K562 (cell line): ENCODE results near the gene CDCA4. TPM values are rescaled to one million over a fixed set of nuclear protein-coding genes. Genes with fewer than 3 reads are reported as not detected.

Source experiments
- CHD7 ChIP-seq: fragments of 200-600 bp; sonication (generic); IDR thresholded peaks from one replicate; pipeline ENCODE4 v1.6.1; 2012; ENCODE audit warnings: mild to moderate bottlenecking, low read depth, low read length, inconsistent platforms
- PYGO2 ChIP-seq: fragments of 450-650 bp; IDR thresholded peaks from 2 replicates; pipeline ENCODE4 v1.6.1; 2016; ENCODE audit warnings: mild to moderate bottlenecking, missing genetic modification characterization, moderate library complexity, missing compliant biosample characterization
- RBM34 ChIP-seq: fragments of 200-400 bp; formaldehyde crosslinking; IDR thresholded peaks from 2 replicates; pipeline ENCODE4 v1.6.1; 2018; ENCODE audit warnings: low read length, borderline replicate concordance; ENCODE audit not compliant: insufficient read depth
- TOE1 ChIP-seq, 2 experiments: fragments of 450-650 bp in 1 of 2; sonication (generic) in 1 of 2; formaldehyde crosslinking in 1 of 2; IDR thresholded peaks; 2 replicates each; pipeline versions ENCODE4 v1.7.1 to v1.8.0; 2016 to 2022; ENCODE audit warnings: borderline replicate concordance in 2 of 2, mild to moderate bottlenecking in 2 of 2, antibody characterized with exemption in 1 of 2, inconsistent platforms in 1 of 2, low read depth in 1 of 2, missing genetic modification reagents in 1 of 2, moderate library complexity in 1 of 2
- polyA plus RNA-seq, 8 experiments: library from polyadenylated mRNA; depleted of rRNA in 4 of 8; stranded (reverse) in 5 of 8; unstranded in 3 of 8; fragments of >200 nt; fragmentation: Nextera tagmentation in 2 of 8; fragmentation: Illumina TruSeq in 1 of 8; extraction: Ambion mirVana in 2 of 8; extraction: Trizol in 1 of 8; gene quantifications; 2 replicates each; pipeline versions ENCODE4 v1.2.1 to v1.2.3, GENCODE V29; 2011 to 2014; ENCODE audit warnings: inconsistent platforms in 1 of 8, missing spikeins in 1 of 8
- total RNA-seq, 7 experiments: library from RNA; depleted of rRNA in 6 of 7; stranded (reverse); fragments of >200 nt in 6 of 7; fragmentation: Illumina TruSeq in 2 of 7; extraction: Trizol in 2 of 7; gene quantifications; 2 replicates each; pipeline versions ENCODE4 v1.2.1 to v1.2.3, GENCODE V29; 2011 to 2021; ENCODE audit warnings: low replicate concordance in 1 of 7

Gene CDCA4
- total and polyA plus RNA-seq, 9 of the 15 experiments (the other 6 are each of a cell fraction or from before 2014, with no cell fraction given) = 6.6 to 44.2 (median 23.0) TPM

DNA sequence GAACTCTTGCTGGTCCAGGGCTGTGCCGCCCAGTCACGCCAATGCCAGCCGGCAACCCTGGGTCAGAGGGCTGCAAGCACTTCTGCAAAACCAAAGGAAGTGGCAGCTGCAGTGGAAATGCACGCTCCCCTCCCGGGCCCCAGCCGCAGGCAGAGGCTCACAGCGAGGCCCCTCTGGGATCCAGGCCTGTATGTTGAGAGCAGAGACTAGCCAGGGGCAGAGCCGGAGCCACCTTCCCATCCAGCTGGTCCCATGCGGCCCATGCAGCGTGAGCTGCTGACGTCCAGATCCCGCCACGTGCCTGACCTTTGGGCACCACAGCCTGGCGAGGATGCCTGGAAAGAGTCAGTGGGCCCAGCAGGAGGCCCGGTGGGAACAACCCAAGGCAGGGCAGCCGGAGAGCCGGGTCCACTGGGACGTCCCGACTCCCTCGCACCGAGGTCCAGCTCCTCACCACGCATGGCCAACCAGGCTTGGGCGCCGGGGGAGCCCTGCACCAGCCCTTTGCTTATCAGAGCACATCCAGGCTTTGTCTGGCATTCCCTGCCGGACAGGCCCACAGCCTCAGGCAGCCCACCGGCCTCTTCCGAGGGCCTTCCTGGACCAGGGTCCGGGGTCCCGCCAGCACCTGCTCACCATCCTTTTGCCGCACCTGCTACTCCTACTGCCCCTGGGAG lies 40.0 kb upstream of the CDCA4 start (continued):
- TF ChIP-seq CHD7 (no peak), PYGO2 (no peak), TOE1 (IDR thresholded peaks at IDR 0.05; ENCODE audit: borderline replicate concordance) (no peak), TOE1 (CRISPR knock-in tag; IDR thresholded peaks at IDR 0.05; ENCODE audit: borderline replicate concordance, low read depth) (no peak), RBM34 (no peak)
